ENCODE results near the gene UNKL. TPM values are rescaled to one million over a fixed set of nuclear protein-coding genes. Genes with fewer than 3 reads are reported as not detected.

UNKL gene
- total RNA-seq, 1 donor from 2014 or later: 13.8 TPM

GRCh38 chr16:1377406-1378010, 37.0 kb downstream of the UNKL start:
- DNase-seq (ENCODE audit: low read depth): peak; percentile 26

- no peak for DNase-seq (ENCODE audit: low read depth)
Observed at GRCh38 chr16:1375741-1376410, 38.6 kb downstream of the UNKL start.

- DNase-seq (ENCODE audit: low read depth): no peak
Observed at GRCh38 chr16:1375298-1375640, 39.2 kb downstream of the UNKL start.

GRCh38 chr16:1374418-1375297, 39.8 kb downstream of the UNKL start:
- no peak for DNase-seq (ENCODE audit: low read depth)

GRCh38 chr16:1372292-1372950, 42.1 kb downstream of the UNKL start:
- DNase-seq (ENCODE audit: low read depth): no peak

- DNase-seq (ENCODE audit: low read depth): no peak
Observed at GRCh38 chr16:1371054-1371978, 43.2 kb downstream of the UNKL start.

GRCh38 chr16:1367486-1368174, 46.9 kb downstream of the UNKL start:
- no peak for DNase-seq (ENCODE audit: low read depth)

- no peak for DNase-seq (ENCODE audit: low read depth)
Observed at GRCh38 chr16:1366712-1367299, 47.7 kb downstream of the UNKL start.

GRCh38 chr16:1366060-1366711, 48.3 kb downstream of the UNKL start:
- DNase-seq (ENCODE audit: low read depth): no peak

- DNase-seq (ENCODE audit: low read depth): no peak
Observed at GRCh38 chr16:1364510-1364909, 50.0 kb downstream of the UNKL start.

GRCh38 chr16:1363501-1364041, 50.9 kb downstream of the UNKL start:
- no peak for DNase-seq (ENCODE audit: low read depth)

GRCh38 chr16:1362807-1363206, 51.7 kb downstream of the UNKL start:
- DNase-seq (ENCODE audit: low read depth): no peak

- no peak for DNase-seq (ENCODE audit: low read depth)
Observed at GRCh38 chr16:1361685-1362360, 52.7 kb downstream of the UNKL start.

- no peak for DNase-seq (ENCODE audit: low read depth)
Observed at GRCh38 chr16:1357906-1358566, 56.5 kb downstream of the UNKL start.

- no peak for DNase-seq (ENCODE audit: low read depth)
Observed at GRCh38 chr16:1356061-1356900, 58.2 kb downstream of the UNKL start.

GRCh38 chr16:1355591-1355990, 58.9 kb downstream of the UNKL start:
- DNase-seq (ENCODE audit: low read depth): no peak

GRCh38 chr16:1354815-1355540, 59.5 kb downstream of the UNKL start:
- no peak for DNase-seq (ENCODE audit: low read depth)

Measured in renal cortical epithelial cell (primary cell).